ENCODE measurements around the gene LRCH1. TPM values are rescaled to one million over a fixed set of nuclear protein-coding genes. Genes with fewer than 3 reads are reported as not detected.

The LRCH1 gene
- total RNA-seq, 1 donor from 2014 or later, result 2.9 TPM

DNA sequence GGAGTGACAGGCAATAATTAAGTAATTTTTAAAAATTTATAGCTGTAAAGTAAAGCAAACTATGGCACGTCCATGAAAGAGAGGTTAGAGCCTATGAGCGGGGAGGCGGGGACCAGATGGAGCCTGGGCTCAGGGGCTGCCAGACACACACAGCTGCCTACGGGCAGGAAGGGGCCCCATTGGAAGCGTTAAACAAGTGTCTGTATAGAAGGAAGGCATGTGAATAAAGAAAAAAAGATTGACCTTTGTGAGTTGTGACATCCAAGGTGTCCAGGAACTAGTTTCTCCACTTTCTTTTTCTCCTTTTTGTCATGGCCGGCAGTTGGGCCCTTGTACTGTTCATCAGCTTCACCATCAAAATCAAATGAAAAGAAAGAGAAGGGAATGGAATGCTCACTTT lies 56.8 kb downstream of the LRCH1 start:
- Mint-ChIP-seq H3K27ac (no peak overlapping the region), H3K9me3 (no peaks in the 10 kb centered on the region), H3K4me3 (no peak overlapping the region), H3K36me3 (no peaks in the 10 kb centered on the region), H3K27me3 (ENCODE audit: insufficient read depth, low read depth) (no peaks in the 10 kb centered on the region), H3K4me1 (peaks cover 22% of the 10 kb centered on the region)
- TF ChIP-seq, protein P1, sequence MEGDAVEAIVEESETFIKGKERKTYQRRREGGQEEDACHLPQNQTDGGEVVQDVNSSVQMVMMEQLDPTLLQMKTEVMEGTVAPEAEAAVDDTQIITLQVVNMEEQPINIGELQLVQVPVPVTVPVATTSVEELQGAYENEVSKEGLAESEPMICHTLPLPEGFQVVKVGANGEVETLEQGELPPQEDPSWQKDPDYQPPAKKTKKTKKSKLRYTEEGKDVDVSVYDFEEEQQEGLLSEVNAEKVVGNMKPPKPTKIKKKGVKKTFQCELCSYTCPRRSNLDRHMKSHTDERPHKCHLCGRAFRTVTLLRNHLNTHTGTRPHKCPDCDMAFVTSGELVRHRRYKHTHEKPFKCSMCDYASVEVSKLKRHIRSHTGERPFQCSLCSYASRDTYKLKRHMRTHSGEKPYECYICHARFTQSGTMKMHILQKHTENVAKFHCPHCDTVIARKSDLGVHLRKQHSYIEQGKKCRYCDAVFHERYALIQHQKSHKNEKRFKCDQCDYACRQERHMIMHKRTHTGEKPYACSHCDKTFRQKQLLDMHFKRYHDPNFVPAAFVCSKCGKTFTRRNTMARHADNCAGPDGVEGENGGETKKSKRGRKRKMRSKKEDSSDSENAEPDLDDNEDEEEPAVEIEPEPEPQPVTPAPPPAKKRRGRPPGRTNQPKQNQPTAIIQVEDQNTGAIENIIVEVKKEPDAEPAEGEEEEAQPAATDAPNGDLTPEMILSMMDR (IDR thresholded peaks at IDR 0.05), result no peak
- TF ChIP-seq EZH2 (IDR thresholded peaks at IDR 0.05) (no peak), EZH2phosphoT487 (IDR thresholded peaks at IDR 0.05) (no peak)
- no peak overlapping the region for H3K9ac ChIP-seq
- no peaks in the 10 kb centered on the region for H3K27me3 ChIP-seq
- no peaks in the 10 kb centered on the region for H4K20me1 ChIP-seq (ENCODE audit: low read depth)
- no peak overlapping the region for H3K27ac ChIP-seq
- H3K4me3 ChIP-seq, result no peak overlapping the region
- no peaks in the 10 kb centered on the region for H3F3A ChIP-seq (ENCODE audit: low read depth)
- DNase-seq (ENCODE audit: low spot score), result no peak
- H3K4me1 ChIP-seq, result peaks cover 8% of the 10 kb centered on the region
- no peaks in the 10 kb centered on the region for H3K79me2 ChIP-seq (ENCODE audit: low read depth)
- H3K4me2 ChIP-seq, result no peak overlapping the region
- no peak overlapping the region for H2AFZ ChIP-seq (replicated peaks)
- H3K9me3 ChIP-seq (ENCODE audit: low read depth), result no peaks in the 10 kb centered on the region
- no peaks in the 10 kb centered on the region for H3K36me3 ChIP-seq

DNA sequence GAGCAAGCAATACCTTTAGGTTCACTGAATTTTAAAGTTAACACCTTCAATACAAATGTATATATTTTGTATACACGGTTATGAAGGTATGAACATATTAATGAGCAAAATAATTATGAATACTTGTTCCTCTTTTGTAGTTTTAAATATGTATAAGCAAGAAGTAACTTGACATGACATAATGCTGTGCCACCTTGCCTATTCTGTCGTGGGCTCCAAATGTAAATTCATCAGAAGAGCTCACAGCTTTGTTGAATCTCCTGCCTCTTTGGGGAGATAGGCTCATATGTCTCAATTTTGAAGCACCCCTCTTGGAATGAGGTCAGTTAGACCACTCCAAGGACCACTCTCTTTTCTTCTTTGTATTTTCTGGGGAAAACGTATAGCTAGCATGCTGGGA lies 59.3 kb downstream of the LRCH1 start:
- DNase-seq (ENCODE audit: low spot score), result no peak
- no peaks in the 10 kb centered on the region for H3K9me3 ChIP-seq (ENCODE audit: low read depth)
- no peak for TF ChIP-seq EZH2phosphoT487 (IDR thresholded peaks at IDR 0.05)
- TF ChIP-seq EZH2 (IDR thresholded peaks at IDR 0.05), result no peak
- TF ChIP-seq, protein P1 (IDR thresholded peaks at IDR 0.05), result no peak
- H3K9ac ChIP-seq, result no peak overlapping the region
- H3K4me2 ChIP-seq, result no peak overlapping the region
- Mint-ChIP-seq H3K27ac (no peak overlapping the region), H3K36me3 (no peaks in the 10 kb centered on the region), H3K4me3 (no peak overlapping the region), H3K4me1 (peaks cover 16% of the 10 kb centered on the region), H3K9me3 (no peaks in the 10 kb centered on the region), H3K27me3 (ENCODE audit: insufficient read depth, low read depth) (peaks cover 3% of the 10 kb centered on the region)
- H4K20me1 ChIP-seq (ENCODE audit: low read depth), result no peaks in the 10 kb centered on the region
- H3F3A ChIP-seq (ENCODE audit: low read depth), result no peaks in the 10 kb centered on the region
- H3K4me1 ChIP-seq, result peaks cover 2% of the 10 kb centered on the region
- no peaks in the 10 kb centered on the region for H3K36me3 ChIP-seq
- no peaks in the 10 kb centered on the region for H3K79me2 ChIP-seq (ENCODE audit: low read depth)
- no peaks in the 10 kb centered on the region for H3K27me3 ChIP-seq
- no peak overlapping the region for H3K27ac ChIP-seq
- H2AFZ ChIP-seq (replicated peaks), result no peak overlapping the region
- H3K4me3 ChIP-seq, result no peak overlapping the region

DNA sequence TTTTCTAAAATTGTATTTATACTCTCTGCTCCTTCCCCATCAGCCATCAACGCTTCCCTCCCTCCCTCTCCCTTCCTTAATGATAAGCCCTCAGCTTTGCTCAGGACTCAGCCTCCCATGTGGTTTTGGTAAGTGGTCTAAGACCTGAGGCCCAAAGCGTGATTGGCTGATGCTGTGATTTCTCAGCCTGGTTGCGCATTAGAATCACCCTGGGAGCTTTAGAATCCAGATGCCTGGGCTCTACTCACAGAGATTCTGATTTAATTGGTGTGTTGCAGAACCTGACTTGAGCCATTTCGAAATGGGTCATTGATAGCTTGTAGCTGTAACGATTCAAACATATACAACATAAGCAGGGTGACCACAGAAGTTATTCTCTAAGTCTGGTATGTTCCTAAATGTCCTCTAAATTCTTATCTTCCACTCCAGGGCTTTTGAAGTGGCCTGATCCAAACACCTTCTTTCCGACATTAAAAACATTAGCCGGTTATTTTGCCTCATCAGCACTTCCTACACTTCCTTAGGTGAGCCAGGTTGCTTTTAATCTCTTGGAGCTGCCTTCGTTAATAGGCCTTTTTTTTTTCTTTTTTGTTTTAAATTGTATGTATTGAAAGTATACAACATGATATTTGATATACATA lies 60.6 kb downstream of the LRCH1 start:
- Histone ChIP-seq H3K79me2 (ENCODE audit: low read depth) (no peaks in the 10 kb centered on the region), H3K4me1 (peaks cover 2% of the 10 kb centered on the region), H3K27me3 (no peaks in the 10 kb centered on the region), H3K4me2 (no peak overlapping the region), H3K27ac (no peak overlapping the region), H4K20me1 (ENCODE audit: low read depth) (no peaks in the 10 kb centered on the region), H3K9ac (no peak overlapping the region), H3K9me3 (ENCODE audit: low read depth) (no peaks in the 10 kb centered on the region), H3F3A (ENCODE audit: low read depth) (no peaks in the 10 kb centered on the region), H3K4me3 (no peak overlapping the region), H2AFZ (replicated peaks) (no peak overlapping the region), H3K36me3 (no peaks in the 10 kb centered on the region)
- H3K27me3 Mint-ChIP-seq (ENCODE audit: insufficient read depth, low read depth), result peaks cover 3% of the 10 kb centered on the region
- no peak overlapping the region for H3K4me3 Mint-ChIP-seq
- H3K4me1 Mint-ChIP-seq, result peaks cover 13% of the 10 kb centered on the region
- no peaks in the 10 kb centered on the region for H3K9me3 Mint-ChIP-seq
- H3K36me3 Mint-ChIP-seq, result no peaks in the 10 kb centered on the region
- TF ChIP-seq, protein P1 (IDR thresholded peaks at IDR 0.05), result no peak
- no peak for TF ChIP-seq EZH2 (IDR thresholded peaks at IDR 0.05)
- TF ChIP-seq EZH2phosphoT487 (IDR thresholded peaks at IDR 0.05), result no peak
- no peak for DNase-seq (ENCODE audit: low spot score)
- H3K27ac Mint-ChIP-seq, result no peak overlapping the region
